ENCODE results near the gene RSPH1.

Gene RSPH1

GRCh38 chr21:42466700-42467099, 29.3 kb downstream of the RSPH1 start:
- DNase-seq (ENCODE audit: low read depth) = no peak

GRCh38 chr21:42465803-42466127, 30.3 kb downstream of the RSPH1 start:
- no peak for DNase-seq (ENCODE audit: low read depth)

- no peak for DNase-seq (ENCODE audit: low read depth)
Observed at GRCh38 chr21:42465008-42465802, 30.8 kb downstream of the RSPH1 start.

- DNase-seq (ENCODE audit: low read depth) = peak; percentile 15
Observed at GRCh38 chr21:42463861-42464515, 32.0 kb downstream of the RSPH1 start.

GRCh38 chr21:42461881-42462877, 33.8 kb downstream of the RSPH1 start:
- DNase-seq (ENCODE audit: low read depth) = no peak

- no peak for DNase-seq (ENCODE audit: low read depth)
Observed at GRCh38 chr21:42461185-42461520, 34.9 kb downstream of the RSPH1 start.

GRCh38 chr21:42460391-42461184, 35.4 kb downstream of the RSPH1 start:
- DNase-seq (ENCODE audit: low read depth) = no peak

GRCh38 chr21:42459546-42460215, 36.3 kb downstream of the RSPH1 start:
- DNase-seq (ENCODE audit: low read depth) = no peak

GRCh38 chr21:42459082-42459460, 37.0 kb downstream of the RSPH1 start:
- no peak for DNase-seq (ENCODE audit: low read depth)

GRCh38 chr21:42456457-42456856, 39.6 kb downstream of the RSPH1 start:
- no peak for DNase-seq (ENCODE audit: low read depth)

GRCh38 chr21:42455754-42456440, 40.1 kb downstream of the RSPH1 start:
- no peak for DNase-seq (ENCODE audit: low read depth)

- DNase-seq (ENCODE audit: low read depth) = no peak
Observed at GRCh38 chr21:42455196-42455595, 40.8 kb downstream of the RSPH1 start.

- no peak for DNase-seq (ENCODE audit: low read depth)
Observed at GRCh38 chr21:42454786-42455185, 41.2 kb downstream of the RSPH1 start.

- no peak for DNase-seq (ENCODE audit: low read depth)
Observed at GRCh38 chr21:42453986-42454570, 41.9 kb downstream of the RSPH1 start.

GRCh38 chr21:42453224-42453985, 42.6 kb downstream of the RSPH1 start:
- no peak for DNase-seq (ENCODE audit: low read depth)

GRCh38 chr21:42452401-42453223, 43.4 kb downstream of the RSPH1 start:
- no peak for DNase-seq (ENCODE audit: low read depth)

- DNase-seq (ENCODE audit: low read depth) = no peak
Observed at GRCh38 chr21:42451941-42452340, 44.1 kb downstream of the RSPH1 start.

- DNase-seq (ENCODE audit: low read depth) = no peak
Observed at GRCh38 chr21:42448686-42449085, 47.3 kb downstream of the RSPH1 start.

GRCh38 chr21:42447732-42448131, 48.3 kb downstream of the RSPH1 start:
- no peak for DNase-seq (ENCODE audit: low read depth)

All from GM04504 (cell line).